ENCODE results near the gene MIB2. TPM values are rescaled to one million over a fixed set of nuclear protein-coding genes. Genes with fewer than 3 reads are reported as not detected.
"Not testable (repeated sequence)": the region's sequence is repeated elsewhere in the genome, so short reads cannot be mapped to it uniquely, and the experiment has no call there.

The MIB2 gene
- total and polyA plus RNA-seq, 2 donors (not counting 1 experiment from before 2014, with no cell fraction given), result 7.1 to 74.3 TPM

GRCh38 chr1:1630191-1630964, 15.1 kb downstream of the MIB2 start:
- H3K9me3 ChIP-seq (ENCODE audit: control insufficient read depth, insufficient read depth, low read depth, low read length), result no peaks in the 10 kb centered on the region
- H4K20me1 ChIP-seq (ENCODE audit: control insufficient read depth, extremely low read depth, insufficient read depth, low read length), result no peaks in the 10 kb centered on the region
- H3K79me2 ChIP-seq (ENCODE audit: control insufficient read depth, insufficient read depth, low read length), result no peaks in the 10 kb centered on the region
- no peak overlapping the region for H2AFZ ChIP-seq (ENCODE audit: low read length)
- H3K27ac ChIP-seq (ENCODE audit: insufficient read depth, low read length), result no peak overlapping the region
- no peak overlapping the region for H3K4me2 ChIP-seq (ENCODE audit: extremely low read depth, insufficient read depth, low read length)
- no peaks in the 10 kb centered on the region for H3K4me1 ChIP-seq (ENCODE audit: control insufficient read depth, extremely low read depth, insufficient read depth, low read length)
- H3K4me3 ChIP-seq (replicated peaks in 1 of 4; ENCODE audit: control extremely low read depth in 1 of 4, insufficient read depth in 1 of 4, low read depth in 3 of 4, low read length in 4 of 4), result no peak overlapping the region
- peaks cover 6% of the 10 kb centered on the region for H3K27me3 ChIP-seq (ENCODE audit: control insufficient read depth, insufficient read depth, low read length)
- peaks cover 6% of the 10 kb centered on the region for H3K36me3 ChIP-seq (ENCODE audit: control insufficient read depth, insufficient read depth, low read length)
- peak; percentile 24 for TF ChIP-seq EZH2 (IDR thresholded peaks at IDR 0.05; ENCODE audit: low read length, missing control alignments)
- no peak for TF ChIP-seq CTCF (conservative IDR thresholded peaks at IDR 0.05 in 1 of 2, IDR thresholded peaks at IDR 0.05 in 1 of 2; ENCODE audit: low read depth in 1 of 2, low read length in 2 of 2)
- peak; percentile 61 to 81 for DNase-seq (ENCODE audit: low read depth in 2 of 2)
- no peak overlapping the region for H3K9ac ChIP-seq (ENCODE audit: insufficient read depth, low read length)

GRCh38 chr1:1630965-1631781, 15.9 kb downstream of the MIB2 start:
- H3K79me2 ChIP-seq (ENCODE audit: control insufficient read depth, insufficient read depth, low read length), result no peaks in the 10 kb centered on the region
- TF ChIP-seq EZH2 (IDR thresholded peaks at IDR 0.05; ENCODE audit: low read length, missing control alignments), result no peak
- no peak overlapping the region for H3K4me2 ChIP-seq (ENCODE audit: extremely low read depth, insufficient read depth, low read length)
- no peaks in the 10 kb centered on the region for H3K4me1 ChIP-seq (ENCODE audit: control insufficient read depth, extremely low read depth, insufficient read depth, low read length)
- H3K27me3 ChIP-seq (ENCODE audit: control insufficient read depth, insufficient read depth, low read length), result peaks cover 6% of the 10 kb centered on the region
- DNase-seq (ENCODE audit: low read depth in 2 of 2), result peak; percentile 36 to 71
- H3K9ac ChIP-seq (ENCODE audit: insufficient read depth, low read length), result no peak overlapping the region
- no peak overlapping the region for H2AFZ ChIP-seq (ENCODE audit: low read length)
- H4K20me1 ChIP-seq (ENCODE audit: control insufficient read depth, extremely low read depth, insufficient read depth, low read length), result no peaks in the 10 kb centered on the region
- H3K27ac ChIP-seq (ENCODE audit: insufficient read depth, low read length), result no peak overlapping the region
- H3K4me3 ChIP-seq (replicated peaks in 1 of 4; ENCODE audit: control extremely low read depth in 1 of 4, insufficient read depth in 1 of 4, low read depth in 3 of 4, low read length in 4 of 4), result peak overlapping the region in 2 of 4 experiments; percentile 1 to 38
- no peaks in the 10 kb centered on the region for H3K9me3 ChIP-seq (ENCODE audit: control insufficient read depth, insufficient read depth, low read depth, low read length)
- peaks cover 6% of the 10 kb centered on the region for H3K36me3 ChIP-seq (ENCODE audit: control insufficient read depth, insufficient read depth, low read length)

GRCh38 chr1:1631782-1632420, 16.6 kb downstream of the MIB2 start, which contains the start of gene MMP23B:
Gene MMP23B, plus strand, starts transcription at chr1:1632173. Its CDS starts 46 bp downstream, at chr1:1632219.
- no peaks in the 10 kb centered on the region for H4K20me1 ChIP-seq (ENCODE audit: control insufficient read depth, extremely low read depth, insufficient read depth, low read length)
- H3K9ac ChIP-seq (ENCODE audit: insufficient read depth, low read length), result no peak within 1 kb of the TSS
- H3K27me3 ChIP-seq (ENCODE audit: control insufficient read depth, insufficient read depth, low read length), result peaks cover 6% of the 10 kb centered on the region
- H2AFZ ChIP-seq (ENCODE audit: low read length), result no peak within 1 kb of the TSS
- H3K4me3 ChIP-seq (replicated peaks in 1 of 4; ENCODE audit: control extremely low read depth in 1 of 4, insufficient read depth in 1 of 4, low read depth in 3 of 4, low read length in 4 of 4), result peak within 1 kb of the TSS in 2 of 4 experiments; percentile 14 to 38
- peak in 1 of 2 donors; percentile 70 for DNase-seq (ENCODE audit: low read depth in 2 of 2)
- TF ChIP-seq EZH2 (IDR thresholded peaks at IDR 0.05; ENCODE audit: low read length, missing control alignments), result no peak
- H3K27ac ChIP-seq (ENCODE audit: insufficient read depth, low read length), result no peak within 1 kb of the TSS
- no peak within 1 kb of the TSS for H3K4me2 ChIP-seq (ENCODE audit: extremely low read depth, insufficient read depth, low read length)
- H3K79me2 ChIP-seq (ENCODE audit: control insufficient read depth, insufficient read depth, low read length), result no peaks in the 10 kb centered on the region
- H3K36me3 ChIP-seq (ENCODE audit: control insufficient read depth, insufficient read depth, low read length), result peaks cover 6% of the 10 kb centered on the region
- H3K9me3 ChIP-seq (ENCODE audit: control insufficient read depth, insufficient read depth, low read depth, low read length), result no peaks in the 10 kb centered on the region
- H3K4me1 ChIP-seq (ENCODE audit: control insufficient read depth, extremely low read depth, insufficient read depth, low read length), result no peaks in the 10 kb centered on the region

- H3K9ac ChIP-seq (ENCODE audit: insufficient read depth, low read length); H3K4me2 ChIP-seq (ENCODE audit: extremely low read depth, insufficient read depth, low read length); H3K9me3 ChIP-seq (ENCODE audit: control insufficient read depth, insufficient read depth, low read depth, low read length); H3K4me3 ChIP-seq (replicated peaks in 1 of 4; ENCODE audit: control extremely low read depth in 1 of 4, insufficient read depth in 1 of 4, low read depth in 3 of 4, low read length in 4 of 4); H3K79me2 ChIP-seq (ENCODE audit: control insufficient read depth, insufficient read depth, low read length); H3K36me3 ChIP-seq (ENCODE audit: control insufficient read depth, insufficient read depth, low read length); DNase-seq (ENCODE audit: low read depth in 2 of 2); H2AFZ ChIP-seq (ENCODE audit: low read length); H3K27me3 ChIP-seq (ENCODE audit: control insufficient read depth, insufficient read depth, low read length); H3K4me1 ChIP-seq (ENCODE audit: control insufficient read depth, extremely low read depth, insufficient read depth, low read length); H4K20me1 ChIP-seq (ENCODE audit: control insufficient read depth, extremely low read depth, insufficient read depth, low read length); H3K27ac ChIP-seq (ENCODE audit: insufficient read depth, low read length): not testable (repeated sequence)
Observed at GRCh38 chr1:1633409-1633808, 18.1 kb downstream of the MIB2 start.

GRCh38 chr1:1634613-1635012, 19.3 kb downstream of the MIB2 start:
- H3K27ac ChIP-seq (ENCODE audit: insufficient read depth, low read length); H3K9me3 ChIP-seq (ENCODE audit: control insufficient read depth, insufficient read depth, low read depth, low read length); H3K27me3 ChIP-seq (ENCODE audit: control insufficient read depth, insufficient read depth, low read length); H3K4me2 ChIP-seq (ENCODE audit: extremely low read depth, insufficient read depth, low read length); DNase-seq (ENCODE audit: low read depth in 2 of 2); H3K79me2 ChIP-seq (ENCODE audit: control insufficient read depth, insufficient read depth, low read length); H3K36me3 ChIP-seq (ENCODE audit: control insufficient read depth, insufficient read depth, low read length); H3K4me1 ChIP-seq (ENCODE audit: control insufficient read depth, extremely low read depth, insufficient read depth, low read length); H2AFZ ChIP-seq (ENCODE audit: low read length); H3K9ac ChIP-seq (ENCODE audit: insufficient read depth, low read length); H4K20me1 ChIP-seq (ENCODE audit: control insufficient read depth, extremely low read depth, insufficient read depth, low read length); H3K4me3 ChIP-seq (replicated peaks in 1 of 4; ENCODE audit: control extremely low read depth in 1 of 4, insufficient read depth in 1 of 4, low read depth in 3 of 4, low read length in 4 of 4): not testable (repeated sequence)
